SU-DHL-6 (cell line): Measurements from ENCODE around the gene PALMD.

Experiments
- H2AFZ ChIP-seq: fragments of 200-600 bp; sonication (generic); 2 replicates; pipeline ENCODE4 v1.6.1; 2014; ENCODE audit warnings: low read depth, mild to moderate bottlenecking, moderate library complexity, mixed read lengths, antibody characterized with exemption, low read length; ENCODE audit not compliant: severe bottlenecking
- H3F3A ChIP-seq: fragments of 200-600 bp; shearing (Covaris generic); 2 replicates; pipeline ENCODE4 v1.6.0; 2016; ENCODE audit warnings: antibody characterized with exemption, mild to moderate bottlenecking; ENCODE audit not compliant: insufficient read depth
- H3K27ac ChIP-seq: fragments of 200-600 bp; sonication (generic); 2 replicates; pipeline ENCODE4 v1.5.1; 2016; ENCODE audit warnings: low read depth, mild to moderate bottlenecking, low read length, moderate library complexity, mixed read lengths
- H3K27me3 ChIP-seq: fragments of 200-600 bp; sonication (generic), shearing (Covaris generic); 2 replicates; pipeline ENCODE4 v1.6.0; 2014; ENCODE audit warnings: mild to moderate bottlenecking, low read length
- H3K36me3 ChIP-seq: fragments of 200-600 bp; sonication (generic); 2 replicates; pipeline ENCODE4 v1.6.1; 2014; ENCODE audit warnings: mild to moderate bottlenecking, low read length, mixed read lengths
- H3K4me2 ChIP-seq: fragments of 300-600, 200-600 bp; shearing (Covaris generic), sonication (generic); 2 replicates; pipeline ENCODE4 v1.6.0; 2014; ENCODE audit warnings: low read length, low read depth, mild to moderate bottlenecking; ENCODE audit not compliant: poor library complexity, severe bottlenecking
- H3K4me3 ChIP-seq: fragments of 200-600 bp; sonication (generic); 2 replicates; pipeline ENCODE4 v1.5.1; 2014; ENCODE audit warnings: antibody characterized with exemption, low read length, mild to moderate bottlenecking, mixed read lengths; ENCODE audit not compliant: insufficient read depth, poor library complexity, severe bottlenecking
- H3K79me2 ChIP-seq: fragments of 200-600 bp; sonication (generic); 2 replicates; pipeline ENCODE4 v1.6.1; 2014; ENCODE audit warnings: mild to moderate bottlenecking, low read length, moderate library complexity; ENCODE audit not compliant: insufficient read depth
- H3K9ac ChIP-seq: fragments of 200-600 bp; sonication (generic); 2 replicates; pipeline ENCODE4 v1.7.0; 2014; ENCODE audit warnings: mild to moderate bottlenecking, low read length
- H3K9me2 ChIP-seq: fragments of 200-600 bp; sonication (generic); replicated peaks from 2 replicates; pipeline ENCODE4 v1.6.1; 2014; ENCODE audit warnings: low read length; ENCODE audit not compliant: insufficient read depth
- H3K9me3 ChIP-seq: fragments of 200-600 bp; sonication (generic); 2 replicates; pipeline ENCODE4 v1.6.1; 2014; ENCODE audit warnings: low read length, mixed read lengths; ENCODE audit not compliant: insufficient read depth
- H4K20me1 ChIP-seq: fragments of 200-600 bp; sonication (generic); 2 replicates; pipeline ENCODE4 v1.6.1; 2014; ENCODE audit warnings: low read depth, mild to moderate bottlenecking, antibody characterized with exemption, low read length, moderate library complexity, mixed read lengths
- EZH2phosphoT487 ChIP-seq: fragments of 200-600 bp; sonication (generic), shearing (Covaris generic); conservative IDR thresholded peaks from 2 replicates; pipeline ENCODE4 v1.6.1; 2018; ENCODE audit warnings: mild to moderate bottlenecking, antibody characterized with exemption, low read length, moderate library complexity, mixed read lengths
- TF ChIP-seq, protein P1 (sequence below): fragments of 200-600 bp; sonication (generic); IDR thresholded peaks from one replicate; pipeline ENCODE4 v1.5.1; 2017; ENCODE audit warnings: antibody characterized with exemption, mild to moderate bottlenecking, low read length, moderate library complexity; ENCODE audit not compliant: insufficient read depth, poor library complexity, severe bottlenecking

The PALMD gene

DNA sequence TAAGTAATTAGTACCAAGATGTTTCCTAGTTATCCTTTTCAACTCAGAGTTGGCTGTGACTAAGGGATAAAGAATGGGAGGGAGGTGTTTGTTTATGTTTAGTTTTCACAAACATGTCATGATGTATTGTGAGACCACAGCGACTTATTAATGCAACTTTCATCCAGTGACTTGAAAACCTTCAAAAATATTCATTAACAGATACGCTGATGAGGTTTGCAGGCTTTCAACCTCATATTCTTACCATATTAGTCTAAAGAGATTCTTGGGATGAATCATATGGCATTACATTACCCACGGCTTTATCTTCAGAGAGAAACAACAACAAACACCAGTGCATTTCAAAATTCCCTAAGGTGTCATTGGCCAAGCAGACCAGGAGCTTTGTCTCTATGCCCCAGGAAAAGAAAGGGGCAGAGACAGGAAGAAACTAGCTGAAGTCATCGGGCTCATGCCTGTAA lies 36.4 kb downstream of the PALMD start:
- no peak overlapping the region for H2AFZ ChIP-seq
- TF ChIP-seq, protein P1, sequence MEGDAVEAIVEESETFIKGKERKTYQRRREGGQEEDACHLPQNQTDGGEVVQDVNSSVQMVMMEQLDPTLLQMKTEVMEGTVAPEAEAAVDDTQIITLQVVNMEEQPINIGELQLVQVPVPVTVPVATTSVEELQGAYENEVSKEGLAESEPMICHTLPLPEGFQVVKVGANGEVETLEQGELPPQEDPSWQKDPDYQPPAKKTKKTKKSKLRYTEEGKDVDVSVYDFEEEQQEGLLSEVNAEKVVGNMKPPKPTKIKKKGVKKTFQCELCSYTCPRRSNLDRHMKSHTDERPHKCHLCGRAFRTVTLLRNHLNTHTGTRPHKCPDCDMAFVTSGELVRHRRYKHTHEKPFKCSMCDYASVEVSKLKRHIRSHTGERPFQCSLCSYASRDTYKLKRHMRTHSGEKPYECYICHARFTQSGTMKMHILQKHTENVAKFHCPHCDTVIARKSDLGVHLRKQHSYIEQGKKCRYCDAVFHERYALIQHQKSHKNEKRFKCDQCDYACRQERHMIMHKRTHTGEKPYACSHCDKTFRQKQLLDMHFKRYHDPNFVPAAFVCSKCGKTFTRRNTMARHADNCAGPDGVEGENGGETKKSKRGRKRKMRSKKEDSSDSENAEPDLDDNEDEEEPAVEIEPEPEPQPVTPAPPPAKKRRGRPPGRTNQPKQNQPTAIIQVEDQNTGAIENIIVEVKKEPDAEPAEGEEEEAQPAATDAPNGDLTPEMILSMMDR: no peak
- no peak for TF ChIP-seq EZH2phosphoT487
- no peaks in the 10 kb centered on the region for H3K79me2 ChIP-seq
- no peaks in the 10 kb centered on the region for H3K36me3 ChIP-seq
- H3K4me3 ChIP-seq: no peak overlapping the region
- no peaks in the 10 kb centered on the region for H4K20me1 ChIP-seq
- H3K9me2 ChIP-seq: no peaks in the 10 kb centered on the region
- H3F3A ChIP-seq: no peaks in the 10 kb centered on the region
- H3K4me2 ChIP-seq: no peak overlapping the region
- no peak overlapping the region for H3K9ac ChIP-seq
- H3K27me3 ChIP-seq: no peaks in the 10 kb centered on the region
- H3K9me3 ChIP-seq: no peaks in the 10 kb centered on the region
- no peak overlapping the region for H3K27ac ChIP-seq

DNA sequence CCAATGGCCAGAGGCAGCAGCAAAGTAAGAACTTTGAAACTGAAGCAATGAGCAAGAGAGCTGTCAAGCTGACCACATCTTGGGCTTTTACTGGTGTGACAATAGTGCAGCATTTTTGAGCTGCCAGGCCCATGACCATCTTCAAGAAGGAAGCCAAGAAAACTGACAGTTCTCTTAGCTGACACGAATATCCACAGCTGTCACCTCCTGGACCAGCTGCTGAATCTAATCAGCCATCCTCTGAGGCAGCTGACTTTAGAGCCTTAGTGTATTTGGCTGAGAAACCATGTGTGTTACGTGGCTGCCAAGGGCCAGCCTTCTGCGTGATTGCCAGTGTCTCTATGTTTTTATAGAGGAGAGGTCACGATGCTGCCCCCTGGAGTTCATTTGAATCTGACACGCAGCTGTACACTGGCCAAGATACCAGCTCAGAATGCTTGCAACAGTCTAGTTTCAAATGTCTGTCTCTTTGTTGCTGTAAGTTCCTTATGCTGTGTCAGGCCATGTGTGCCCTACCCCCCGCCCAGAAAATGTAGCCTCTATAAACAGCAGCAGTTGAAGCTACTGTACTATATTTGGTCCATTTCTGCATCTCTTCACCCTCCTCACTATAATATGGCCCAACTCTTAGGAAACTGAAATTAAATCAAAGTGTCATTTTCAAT lies 39.7 kb downstream of the PALMD start:
- no peaks in the 10 kb centered on the region for H3K27me3 ChIP-seq
- H3K79me2 ChIP-seq: no peaks in the 10 kb centered on the region
- no peaks in the 10 kb centered on the region for H4K20me1 ChIP-seq
- H3F3A ChIP-seq: no peaks in the 10 kb centered on the region
- H3K9me3 ChIP-seq: no peaks in the 10 kb centered on the region
- no peak overlapping the region for H3K27ac ChIP-seq
- no peak overlapping the region for H3K4me3 ChIP-seq
- TF ChIP-seq EZH2phosphoT487: no peak
- TF ChIP-seq, protein P1: peak; percentile 69
- H3K9ac ChIP-seq: no peak overlapping the region
- no peak overlapping the region for H2AFZ ChIP-seq
- H3K4me2 ChIP-seq: no peak overlapping the region
- H3K9me2 ChIP-seq: no peaks in the 10 kb centered on the region
- H3K36me3 ChIP-seq: no peaks in the 10 kb centered on the region

- no peaks in the 10 kb centered on the region for H3K9me2 ChIP-seq
- H3K9me3 ChIP-seq: no peaks in the 10 kb centered on the region
- no peak overlapping the region for H3K27ac ChIP-seq
- TF ChIP-seq, protein P1: no peak
- TF ChIP-seq EZH2phosphoT487: no peak
- no peaks in the 10 kb centered on the region for H3K36me3 ChIP-seq
- H2AFZ ChIP-seq: no peak overlapping the region
- H3F3A ChIP-seq: no peaks in the 10 kb centered on the region
- no peaks in the 10 kb centered on the region for H3K79me2 ChIP-seq
- H3K4me2 ChIP-seq: no peak overlapping the region
- H3K27me3 ChIP-seq: no peaks in the 10 kb centered on the region
- no peak overlapping the region for H3K9ac ChIP-seq
- H4K20me1 ChIP-seq: no peaks in the 10 kb centered on the region
- no peak overlapping the region for H3K4me3 ChIP-seq
Observed at GRCh38 chr1:99691175-99691574, 45.3 kb downstream of the PALMD start.
